ENCODE data around the gene FKBP11. TPM values are rescaled to one million over a fixed set of nuclear protein-coding genes. Genes with fewer than 3 reads are reported as not detected.

Gene FKBP11
- 15.9 and 23.0 TPM in 2 replicates for total RNA-seq

DNA sequence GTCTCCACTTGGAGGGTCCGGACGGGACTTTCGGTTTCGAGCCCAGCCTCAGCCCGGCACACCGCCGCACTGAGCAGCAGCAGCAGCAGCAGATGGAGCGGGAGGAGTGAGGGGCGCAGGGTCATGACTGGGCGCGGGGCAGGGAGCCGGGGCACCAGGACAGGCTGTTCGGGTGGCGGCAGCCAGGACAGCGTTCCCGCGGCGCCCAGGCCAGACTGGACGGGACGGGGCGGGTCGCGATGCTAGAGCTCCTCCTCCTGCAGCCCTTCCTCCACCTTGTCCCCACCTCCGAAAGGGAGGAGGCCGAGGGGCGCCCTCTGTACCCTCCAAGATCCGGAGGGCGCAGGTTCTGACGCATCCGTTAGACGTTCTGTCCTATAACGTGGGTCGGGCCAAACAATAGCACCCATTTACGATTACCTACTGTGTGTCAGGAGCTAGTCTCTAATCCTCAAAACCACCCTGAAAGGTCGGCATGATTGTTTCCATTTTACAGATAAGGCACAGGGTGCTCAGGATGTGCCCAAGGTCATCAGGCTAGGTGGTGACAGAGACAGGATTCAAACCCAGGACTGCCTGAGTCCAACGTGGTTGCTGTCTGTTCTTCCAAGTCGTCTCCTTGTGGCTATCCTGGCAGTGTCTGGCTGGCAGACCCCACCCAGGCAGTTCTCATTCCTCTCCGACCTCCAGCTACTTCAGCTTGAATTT, at the start of gene FKBP11:
Gene FKBP11, minus strand, starts transcription at position 189 of the 708 bp plus-strand sequence. Its CDS starts 64 bp downstream, at position 125.

DNA sequence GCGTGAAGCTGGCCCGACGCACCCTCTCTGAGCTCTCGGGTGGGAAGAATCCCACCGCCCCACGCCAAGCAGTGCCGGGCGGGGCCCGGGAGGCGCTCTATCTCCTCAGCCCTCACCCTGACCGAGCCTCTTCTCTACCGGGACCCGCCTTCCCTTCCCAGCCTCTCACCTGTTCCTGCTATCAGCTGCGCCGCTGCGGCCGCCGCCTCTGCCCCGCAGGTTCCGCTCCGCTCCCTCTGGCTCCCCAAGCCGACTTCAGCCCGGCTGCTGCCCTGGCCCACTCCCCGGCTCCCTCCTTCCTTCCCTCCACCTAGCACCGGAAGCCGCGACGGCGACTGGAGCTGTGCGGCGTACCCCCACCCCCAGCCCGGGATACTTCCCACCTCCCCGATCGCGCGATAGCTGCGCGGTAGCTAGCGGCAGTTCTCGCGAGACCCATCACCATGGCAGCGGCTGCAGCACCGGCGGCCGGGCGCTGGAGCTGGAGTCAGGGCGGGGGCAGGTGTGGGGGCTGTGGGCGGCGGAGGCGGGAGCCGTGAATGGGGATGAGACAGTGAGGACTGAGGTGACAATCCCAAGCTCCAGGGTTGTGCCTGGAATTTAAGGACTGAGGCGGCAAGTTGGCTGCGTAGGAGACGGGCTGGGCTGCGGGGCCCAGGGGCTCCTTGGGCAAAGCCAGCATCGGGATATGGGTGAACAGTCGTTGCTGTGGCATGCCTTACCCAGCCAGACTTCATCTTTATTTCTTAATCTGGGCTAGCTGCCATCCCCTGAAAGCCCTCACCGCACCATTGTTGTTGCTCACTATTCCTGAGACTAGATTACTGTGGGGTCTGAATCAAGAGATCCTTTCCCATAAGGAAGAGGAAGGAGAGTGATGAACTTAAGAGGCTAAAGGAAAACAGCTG, 32.1 kb upstream of the FKBP11 start, which contains the start of gene ARF3:
Gene ARF3, minus strand, starts transcription at position 347 of the 908 bp plus-strand sequence. CDS start 16,392 bp downstream, outside the sequence.

Other genes with a start within 250 kb of the FKBP11 start
- gene KANSL2, start 243.3 kb downstream of the FKBP11 start, total RNA-seq = 59.9 and 60.6 TPM in 2 replicates
- gene CCNT1, start 208.8 kb downstream of the FKBP11 start, total RNA-seq = 28.8 and 30.5 TPM in 2 replicates
- 30.5 and 43.5 TPM in 2 replicates for gene ADCY6, start 136.4 kb downstream of the FKBP11 start, total RNA-seq
- gene CACNB3, start 107.0 kb downstream of the FKBP11 start, total RNA-seq = 19.4 and 32.8 TPM in 2 replicates
- 78.2 and 101 TPM in 2 replicates for gene DDX23, start 73.3 kb downstream of the FKBP11 start, total RNA-seq
- 0.12 TPM in 1 of 2 replicates, not detected in the other for gene RND1, start 59.6 kb downstream of the FKBP11 start, total RNA-seq
- gene ARF3, start 32.0 kb upstream of the FKBP11 start, total RNA-seq = 32.6 and 41.7 TPM in 2 replicates
- gene WNT10B, start 46.2 kb upstream of the FKBP11 start, total RNA-seq = not detected in 2 replicates
- gene WNT1, start 52.8 kb upstream of the FKBP11 start, total RNA-seq = not detected in 2 replicates
- 0.12 and 0.33 TPM in 2 replicates for gene DDN, start 73.9 kb upstream of the FKBP11 start, total RNA-seq
- 72.5 and 74.4 TPM in 2 replicates for gene PRKAG1, start 93.3 kb upstream of the FKBP11 start, total RNA-seq
- 38.2 and 41.0 TPM in 2 replicates for gene KMT2D, start 135.3 kb upstream of the FKBP11 start, total RNA-seq
- gene RHEBL1, start 144.5 kb upstream of the FKBP11 start, total RNA-seq = 0.62 and 1.8 TPM in 2 replicates
- 0.12 TPM in 1 of 2 replicates, not detected in the other for gene DHH, start 169.3 kb upstream of the FKBP11 start, total RNA-seq
- 39.7 and 50.9 TPM in 2 replicates for gene LMBR1L, start 185.4 kb upstream of the FKBP11 start, total RNA-seq
- 1,583 and 3,940 TPM in 2 replicates for gene TUBA1B, start 205.9 kb upstream of the FKBP11 start, total RNA-seq